HG02973 (cell line): ENCODE data around the gene EPAS1.
"Not testable (repeated sequence)": the region's sequence is repeated elsewhere in the genome, so short reads cannot be mapped to it uniquely, and the experiment has no call there.

Experiments
- ATAC-seq: cut with Tn5 transposase; IDR thresholded peaks from one replicate; pipeline ENCODE4 v1.9.1; 2021; ENCODE audit warnings: moderate library complexity; ENCODE audit not compliant: unreplicated experiment

The EPAS1 gene

DNA sequence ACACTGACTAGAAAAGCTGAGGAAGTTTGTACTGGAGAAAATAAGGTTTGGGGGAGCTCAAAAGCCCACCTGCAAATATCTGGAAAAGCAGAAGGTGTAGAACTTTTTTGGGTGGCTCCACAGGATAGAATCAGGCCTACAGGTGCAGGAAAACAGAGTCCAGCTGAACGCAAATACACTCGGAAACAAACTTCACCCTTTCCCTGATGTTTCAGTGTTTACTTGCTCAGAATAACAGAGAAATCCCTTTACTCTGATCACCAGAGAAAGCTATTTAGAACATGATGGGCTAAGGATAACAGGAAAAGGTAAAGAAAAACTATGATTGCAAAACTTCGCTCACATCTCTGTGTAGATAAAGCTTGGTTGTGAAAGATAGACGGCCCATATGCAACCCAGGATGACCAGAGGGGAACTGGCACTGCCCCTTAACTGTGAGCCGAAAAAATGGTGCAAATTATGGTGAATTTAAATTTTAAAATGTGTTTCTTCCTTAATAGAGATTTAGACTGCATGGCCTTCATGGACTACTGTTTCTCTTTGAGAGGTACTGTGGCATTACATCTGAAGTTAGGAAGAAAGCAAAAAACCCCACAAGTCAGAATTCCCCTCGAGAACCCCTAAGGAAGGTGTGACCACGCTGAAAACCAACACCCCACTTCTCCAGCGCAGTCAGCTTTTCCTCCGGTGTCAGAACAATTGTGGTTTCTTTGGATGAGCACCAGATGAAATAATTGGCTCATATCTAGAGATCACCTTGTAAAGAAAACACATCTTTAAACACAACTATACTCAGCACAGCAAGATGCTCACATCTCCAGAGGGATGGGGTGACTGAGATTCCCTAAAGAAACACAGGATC lies 97.7 kb downstream of the EPAS1 start:
- ATAC-seq: no peak

DNA sequence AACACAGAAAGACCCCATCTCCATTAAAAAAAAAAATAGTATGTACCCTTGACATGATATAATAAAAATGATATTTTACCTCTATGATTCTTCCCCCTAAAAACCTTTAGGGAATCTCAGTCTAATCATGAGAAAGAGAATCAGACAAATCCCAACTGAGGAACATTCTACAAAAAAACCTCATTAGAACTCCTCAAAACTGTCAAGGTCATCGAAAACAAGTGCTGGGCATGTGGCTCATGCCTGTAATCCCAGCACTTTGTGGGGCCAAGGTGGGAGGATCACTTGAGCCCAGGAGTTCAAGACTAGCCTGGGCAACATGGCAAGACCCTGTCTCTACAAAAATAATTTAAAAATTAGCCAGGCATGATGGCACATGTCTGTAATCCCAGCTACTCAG lies 98.5 kb downstream of the EPAS1 start:
- not testable (repeated sequence) for ATAC-seq

DNA sequence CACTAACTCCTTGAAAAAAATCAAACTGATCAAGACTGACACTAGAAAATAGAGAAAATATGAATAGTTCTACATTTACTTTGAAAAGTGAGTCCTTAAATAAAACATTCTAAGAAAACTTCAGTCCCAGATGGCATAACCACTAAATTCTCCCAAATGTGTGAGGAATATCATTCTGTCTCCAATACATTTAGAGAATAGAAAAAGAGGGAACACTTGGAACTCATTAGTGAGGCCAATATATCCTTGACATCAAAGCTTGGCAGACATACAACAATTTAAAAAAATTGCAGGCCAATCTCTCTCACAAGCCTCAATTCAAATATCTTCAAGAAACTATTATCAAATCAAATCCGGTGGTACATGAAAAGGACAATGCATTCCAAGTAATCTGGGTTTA lies 102.8 kb downstream of the EPAS1 start:
- ATAC-seq: no peak

DNA sequence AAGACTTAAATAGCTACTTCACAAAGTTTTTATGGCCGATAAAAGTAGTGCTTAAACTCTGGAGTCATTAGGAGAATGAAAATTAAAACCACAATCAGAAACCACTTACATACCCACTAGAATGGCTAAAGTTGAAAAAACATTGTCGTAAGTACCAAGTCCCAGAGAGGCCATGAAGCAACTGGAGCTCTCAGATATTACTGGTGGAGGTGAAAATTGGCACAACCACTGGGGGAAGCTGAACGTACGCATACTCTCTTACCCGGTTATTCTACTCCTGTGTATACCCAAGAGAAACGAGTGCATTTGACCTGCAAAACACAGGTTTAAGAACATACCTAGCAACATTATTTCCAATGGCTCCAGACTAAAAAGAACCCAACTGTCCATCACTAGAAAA lies 105.7 kb downstream of the EPAS1 start:
- no peak for ATAC-seq

DNA sequence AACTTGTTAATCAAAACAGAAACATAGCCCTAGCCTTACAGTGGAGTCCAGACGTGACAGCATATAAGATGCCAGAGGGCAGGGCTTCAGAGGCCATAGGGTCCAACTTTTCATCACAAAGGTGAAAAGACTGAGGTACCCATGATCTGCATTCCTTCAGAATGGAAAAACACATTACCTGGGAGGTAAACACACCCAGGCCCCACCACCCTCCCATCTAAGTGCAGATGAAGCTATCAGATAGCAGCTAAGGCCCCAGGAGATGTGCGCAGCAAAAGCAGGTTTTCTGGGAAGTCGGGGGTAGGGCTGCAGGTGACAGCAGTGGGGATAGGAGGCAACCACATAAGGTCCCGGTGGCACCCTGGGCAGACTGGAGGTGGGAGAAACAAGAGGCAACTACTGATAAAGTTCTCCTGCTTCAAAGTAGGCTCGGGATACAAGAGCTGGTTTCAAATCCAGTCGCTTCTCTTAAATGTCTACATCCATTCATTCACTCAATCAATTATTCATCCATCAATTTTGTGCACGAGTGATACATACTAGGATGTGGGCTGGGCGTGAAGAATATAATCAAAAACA lies 107.1 kb downstream of the EPAS1 start:
- no peak for ATAC-seq

DNA sequence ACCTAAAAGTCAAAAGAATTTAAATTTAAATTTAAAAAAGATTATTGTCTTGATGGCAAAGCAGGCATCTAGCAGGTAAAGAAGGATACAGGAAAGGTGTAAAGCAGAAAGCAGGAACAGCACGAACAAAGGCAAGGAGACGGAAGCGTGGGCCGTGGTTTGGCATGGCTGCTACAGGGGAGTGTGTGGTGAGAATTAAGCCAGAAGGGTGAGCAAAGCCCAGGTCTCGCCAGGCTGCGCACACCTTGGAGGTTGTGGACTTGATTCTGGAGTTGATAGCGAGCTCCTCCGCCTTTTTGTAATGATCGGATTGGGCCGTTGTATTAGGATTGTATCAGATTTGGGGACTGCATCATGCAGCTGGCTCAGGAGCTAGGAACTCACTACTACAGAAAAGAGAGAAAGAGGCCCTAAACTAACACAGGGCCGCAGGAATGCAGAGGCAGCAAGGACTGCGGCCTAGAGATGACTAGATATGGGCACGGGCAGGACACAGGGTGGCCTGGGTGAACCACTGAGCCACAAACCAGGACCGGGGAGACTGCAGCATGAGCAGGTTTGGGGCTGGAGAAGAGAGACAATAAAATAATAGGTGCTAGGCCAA lies 110.7 kb downstream of the EPAS1 start:
- ATAC-seq: no peak

DNA sequence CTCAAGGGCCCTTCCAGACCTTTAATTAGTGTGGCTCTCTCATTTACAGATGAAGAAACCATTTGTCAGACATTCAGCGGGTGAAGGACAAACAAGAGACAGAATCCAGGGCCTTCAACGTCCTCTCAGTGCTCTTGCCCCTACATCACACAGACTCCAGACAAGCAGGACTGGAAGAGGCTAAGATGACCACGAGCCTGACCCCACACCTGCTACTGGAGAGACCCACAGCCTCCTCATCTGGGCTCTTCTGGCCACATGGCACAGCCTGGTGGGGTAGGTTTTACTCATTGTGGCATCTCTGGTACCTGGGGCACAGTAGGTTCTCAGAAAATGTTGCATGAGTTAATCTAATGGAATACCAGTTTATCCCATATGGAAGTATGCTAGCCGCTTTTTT lies 112.5 kb downstream of the EPAS1 start:
- ATAC-seq: no peak

DNA sequence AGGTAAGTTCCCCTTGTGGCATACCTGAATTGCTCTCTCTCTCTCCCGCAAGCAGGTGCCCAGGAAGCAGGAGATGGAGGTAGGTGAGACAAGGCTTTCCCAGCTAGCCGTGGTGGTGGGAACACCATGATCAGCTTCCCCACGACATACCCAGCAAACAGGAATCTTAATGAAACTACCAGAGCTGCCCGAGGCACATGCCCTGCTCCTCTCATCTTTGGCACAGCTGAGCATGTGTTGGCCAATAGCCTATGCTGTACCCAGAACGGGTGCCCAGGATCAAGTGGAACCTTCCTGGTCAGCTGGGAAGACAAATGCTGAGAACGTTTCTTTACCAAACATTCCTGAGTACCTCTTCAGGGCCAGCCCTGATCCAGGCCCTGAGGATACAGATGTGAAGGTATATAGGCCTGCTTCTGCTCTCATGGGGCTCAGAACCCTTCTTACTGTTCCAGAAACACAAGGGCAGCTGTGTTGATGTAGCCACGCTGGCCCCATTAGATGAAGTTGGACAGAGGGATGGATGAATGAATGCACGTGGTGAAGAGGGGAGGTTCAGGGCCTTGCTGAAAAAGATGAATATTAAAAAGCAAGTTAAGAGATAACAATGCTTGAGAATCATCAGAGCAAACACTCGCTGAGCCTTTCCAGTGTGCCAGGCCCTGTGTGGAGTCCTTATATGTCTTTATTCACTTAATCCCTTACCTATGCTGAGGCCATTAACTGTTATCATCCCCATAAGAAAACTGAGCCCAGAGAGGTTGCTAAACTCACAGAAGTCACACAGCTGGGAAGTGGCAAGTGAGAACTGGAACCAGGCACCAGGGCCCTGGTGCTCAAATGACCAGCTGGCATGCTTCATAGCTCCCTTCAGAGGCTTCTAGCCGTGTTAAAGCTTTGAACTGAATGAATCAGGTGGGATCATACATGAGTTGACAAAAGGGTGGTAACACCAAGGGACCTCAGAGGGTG lies 113.4 kb downstream of the EPAS1 start:
- ATAC-seq: no peak

DNA sequence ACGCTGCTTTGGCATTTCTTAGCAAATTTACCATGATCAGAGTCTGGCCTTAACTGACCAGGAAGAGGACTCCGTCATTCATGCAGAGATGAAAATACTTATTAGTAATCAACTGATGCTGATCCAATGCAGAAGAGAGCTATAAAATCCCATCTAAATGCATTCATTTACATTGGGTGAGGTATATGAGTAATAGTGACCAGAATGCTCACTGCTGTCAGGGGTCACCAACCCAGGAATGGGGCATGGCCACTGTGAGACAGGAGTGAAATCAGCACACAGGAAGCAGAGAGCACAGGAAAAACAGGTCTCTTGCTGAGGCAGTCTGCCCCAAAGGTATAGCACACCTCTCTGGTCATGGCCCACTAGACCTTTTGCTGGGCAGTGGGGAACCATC lies 114.0 kb downstream of the EPAS1 start:
- no peak for ATAC-seq

DNA sequence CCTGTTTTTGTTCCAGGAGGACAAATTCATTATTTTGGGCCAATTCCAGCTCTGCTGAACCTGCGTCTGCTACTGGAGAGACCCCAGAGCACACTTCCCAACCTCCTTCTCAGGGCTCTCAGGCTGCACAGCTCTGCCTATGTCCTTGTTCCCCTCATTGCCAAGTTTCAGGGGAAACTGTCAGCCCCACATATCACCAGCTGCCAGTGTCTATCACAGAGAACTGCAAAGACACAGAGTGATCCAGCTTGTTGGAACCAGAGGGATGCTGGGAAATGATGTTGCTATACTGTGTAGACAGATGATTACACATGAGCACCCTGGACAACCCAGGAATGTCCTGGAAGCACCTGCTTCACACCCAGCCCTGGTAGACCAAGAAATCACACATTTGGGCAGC lies 114.8 kb downstream of the EPAS1 start:
- ATAC-seq: no peak

DNA sequence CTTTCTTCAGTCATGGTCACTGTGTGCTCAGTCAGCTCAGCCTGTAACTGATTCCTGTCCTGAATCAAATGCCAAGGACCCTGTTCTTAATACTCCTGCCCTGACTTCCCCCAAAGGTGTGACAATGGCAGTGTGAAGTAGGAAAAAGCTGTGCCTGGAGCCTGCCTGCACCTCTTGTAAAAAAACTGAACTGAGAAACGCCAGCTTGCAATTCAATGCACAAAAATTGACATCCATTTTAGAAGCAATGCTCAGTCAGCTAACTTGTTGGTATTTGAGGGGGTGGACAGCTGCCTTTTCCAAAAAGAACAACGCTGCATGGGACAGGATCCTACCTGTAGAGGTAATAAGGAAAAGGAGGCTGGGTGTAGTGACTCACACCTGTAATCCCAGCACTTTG lies 115.9 kb downstream of the EPAS1 start:
- ATAC-seq: no peak

DNA sequence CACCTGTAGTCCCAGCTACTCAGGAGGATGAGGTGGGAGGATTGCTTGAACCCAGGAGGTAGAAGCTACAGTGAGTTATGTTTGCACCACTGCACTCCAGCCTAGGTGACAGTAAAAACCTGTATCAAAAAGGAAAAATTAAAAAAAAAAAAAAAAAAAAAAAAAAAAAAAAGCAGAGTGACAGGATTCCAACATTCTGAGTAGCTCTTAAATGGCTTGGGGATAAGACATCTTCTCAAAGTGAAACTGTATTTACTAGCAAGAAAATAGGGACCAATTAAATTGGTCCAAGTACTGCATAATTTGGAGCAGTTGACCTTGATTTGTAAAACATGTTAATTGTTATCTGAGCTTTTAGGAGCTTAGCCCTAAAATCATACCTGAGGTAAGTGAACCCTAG lies 116.4 kb downstream of the EPAS1 start:
- no peak for ATAC-seq

DNA sequence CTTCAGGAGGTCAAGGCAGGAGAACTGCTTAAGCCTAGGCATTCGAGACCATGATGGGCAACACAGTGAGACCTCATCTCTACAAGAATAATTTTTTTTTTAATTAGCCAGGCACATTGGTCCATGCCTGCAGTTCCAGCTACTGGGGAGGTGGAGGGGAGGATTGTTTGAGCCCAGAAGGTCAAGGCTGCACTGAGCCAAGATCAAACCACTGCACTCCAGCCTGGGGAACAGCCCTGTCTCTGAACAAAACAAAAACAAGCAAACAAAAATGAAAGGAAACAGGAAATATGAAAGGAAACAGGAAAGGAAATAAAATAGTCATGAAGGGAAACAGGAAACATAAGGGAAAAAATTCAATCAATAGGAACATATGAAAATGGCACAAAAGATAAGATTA lies 117.5 kb downstream of the EPAS1 start:
- no peak for ATAC-seq

DNA sequence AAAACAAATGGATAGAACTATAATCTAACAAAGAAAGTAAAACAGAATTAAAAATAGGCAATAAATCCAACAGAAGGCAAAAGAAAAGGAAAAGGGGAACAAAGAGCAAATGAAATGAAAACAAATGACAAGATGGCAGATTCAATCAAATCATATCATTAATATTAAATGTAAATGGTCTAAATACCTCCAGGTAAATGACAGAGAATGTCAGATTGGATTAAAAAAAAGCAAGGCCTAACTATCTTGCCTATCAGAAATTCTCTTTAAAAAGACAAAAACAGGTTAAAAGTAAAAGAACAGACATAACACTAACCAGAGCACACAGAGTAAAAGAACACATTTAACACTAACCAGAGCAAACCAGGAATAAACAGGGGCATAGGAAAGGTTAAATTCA lies 119.1 kb downstream of the EPAS1 start:
- ATAC-seq: no peak

DNA sequence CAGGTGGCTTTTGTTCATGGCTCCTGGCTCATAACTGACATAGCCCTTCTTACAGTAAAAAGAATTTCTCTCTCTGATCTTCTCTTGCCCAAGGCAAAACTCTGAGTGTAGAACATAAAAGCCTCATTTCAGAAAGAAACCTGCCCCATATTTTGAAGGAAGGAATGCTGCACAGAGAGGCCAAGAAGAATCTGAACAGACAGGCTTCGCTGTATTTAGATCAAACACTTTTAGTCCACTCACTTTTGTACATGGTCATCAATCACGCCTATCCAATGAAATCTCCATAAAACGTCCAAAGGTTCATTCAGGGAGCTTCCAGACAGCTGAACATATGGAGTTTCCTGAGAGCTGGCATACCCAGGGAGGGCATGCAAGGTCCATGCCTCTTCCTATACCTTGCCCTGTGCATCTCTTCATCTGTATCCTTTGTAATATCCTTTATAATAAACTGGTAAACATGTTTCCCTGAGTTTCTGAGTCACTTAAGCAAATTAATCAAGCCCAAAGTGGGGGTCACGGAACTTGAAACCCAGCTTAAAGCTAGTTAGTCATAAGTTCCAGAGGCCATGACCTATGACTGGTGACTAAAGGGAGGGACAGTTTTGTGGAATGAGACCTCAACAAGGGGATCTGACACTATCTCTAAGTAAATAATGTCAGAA lies 119.7 kb downstream of the EPAS1 start:
- no peak for ATAC-seq

DNA sequence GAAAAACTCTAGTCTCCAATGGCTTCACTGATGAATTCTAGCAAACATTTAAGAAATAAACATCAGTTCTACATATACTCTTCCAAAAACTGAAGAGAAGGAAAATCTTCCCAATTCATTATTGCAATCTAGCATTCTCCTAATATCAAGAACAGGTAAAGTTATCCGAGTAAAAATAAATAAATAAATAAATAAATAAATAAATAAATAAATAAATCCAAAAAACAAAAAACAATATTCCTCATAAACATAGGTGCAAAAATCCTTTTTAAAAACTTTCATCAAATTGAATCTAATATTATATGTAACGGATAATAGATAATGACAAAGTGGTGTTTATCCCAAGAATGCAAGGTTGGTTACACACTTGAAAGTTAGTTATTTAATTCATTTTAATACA lies 123.7 kb downstream of the EPAS1 start:
- ATAC-seq: no peak

DNA sequence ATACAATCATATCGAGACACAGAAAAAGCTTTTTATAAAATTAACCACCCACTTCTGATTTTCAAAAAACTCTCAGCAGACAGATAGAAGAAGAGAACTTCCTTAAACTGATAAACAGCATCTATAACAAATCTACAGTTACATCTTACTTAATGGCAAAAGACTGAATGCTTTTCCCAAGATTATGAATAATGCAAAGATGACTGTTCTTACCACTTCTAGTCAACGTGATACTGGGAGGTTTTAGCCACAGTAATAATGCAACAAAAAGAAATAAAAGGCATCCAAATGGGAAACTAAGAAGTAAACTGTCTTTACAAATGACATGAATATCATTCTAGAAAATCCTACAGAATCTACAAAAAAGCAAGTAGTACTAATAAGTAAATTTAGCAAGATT lies 124.2 kb downstream of the EPAS1 start:
- ATAC-seq: no peak

DNA sequence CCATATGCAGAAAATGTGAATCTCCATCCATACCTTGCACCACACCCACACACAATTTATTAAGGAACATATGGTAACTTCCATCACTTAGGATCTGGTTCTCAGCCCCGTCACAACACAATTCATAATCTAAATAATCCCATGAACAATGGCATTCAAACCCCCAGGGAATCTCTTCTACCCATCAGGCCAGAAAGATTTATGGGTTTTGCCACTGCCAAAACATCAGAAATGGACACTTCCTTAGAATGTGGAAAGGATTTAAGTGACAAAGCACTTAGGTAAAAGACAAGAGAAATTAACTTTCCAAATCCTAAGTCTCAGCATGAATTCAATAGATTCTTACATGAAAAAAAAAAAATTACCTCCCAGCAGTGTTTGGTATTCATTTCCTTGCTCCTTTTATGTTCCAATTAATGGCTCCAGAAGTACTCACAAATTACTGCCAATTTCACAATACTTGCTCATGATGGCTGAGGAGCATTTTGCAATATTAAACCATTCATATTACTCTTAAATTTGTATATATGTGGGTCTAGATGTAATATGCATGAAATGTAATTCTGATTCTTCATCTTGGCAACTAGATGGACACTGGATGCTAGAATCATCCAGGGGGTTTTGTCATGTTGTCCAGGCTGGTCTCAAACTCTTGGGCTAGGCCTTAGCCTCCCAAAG lies 125.6 kb downstream of the EPAS1 start:
- ATAC-seq: no peak

DNA sequence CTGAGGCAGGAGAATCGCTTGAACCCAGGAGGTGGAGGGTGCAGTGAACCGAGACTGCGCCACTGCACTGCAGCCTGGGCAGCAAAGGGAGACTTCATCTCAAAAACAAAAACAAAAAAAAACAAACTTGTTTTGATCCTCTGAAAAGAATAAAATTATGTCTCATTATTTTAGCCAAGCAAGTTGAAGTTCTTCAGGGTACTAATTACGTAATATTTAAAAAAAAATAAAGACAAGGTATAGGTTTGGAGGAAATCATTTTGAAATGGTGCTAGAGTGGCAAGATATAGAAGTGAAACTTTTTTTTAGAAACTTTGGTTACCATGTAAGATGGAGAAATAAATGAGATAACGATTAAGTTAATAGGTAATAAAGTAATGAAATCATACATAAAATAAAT lies 127.7 kb downstream of the EPAS1 start:
- ATAC-seq: no peak

DNA sequence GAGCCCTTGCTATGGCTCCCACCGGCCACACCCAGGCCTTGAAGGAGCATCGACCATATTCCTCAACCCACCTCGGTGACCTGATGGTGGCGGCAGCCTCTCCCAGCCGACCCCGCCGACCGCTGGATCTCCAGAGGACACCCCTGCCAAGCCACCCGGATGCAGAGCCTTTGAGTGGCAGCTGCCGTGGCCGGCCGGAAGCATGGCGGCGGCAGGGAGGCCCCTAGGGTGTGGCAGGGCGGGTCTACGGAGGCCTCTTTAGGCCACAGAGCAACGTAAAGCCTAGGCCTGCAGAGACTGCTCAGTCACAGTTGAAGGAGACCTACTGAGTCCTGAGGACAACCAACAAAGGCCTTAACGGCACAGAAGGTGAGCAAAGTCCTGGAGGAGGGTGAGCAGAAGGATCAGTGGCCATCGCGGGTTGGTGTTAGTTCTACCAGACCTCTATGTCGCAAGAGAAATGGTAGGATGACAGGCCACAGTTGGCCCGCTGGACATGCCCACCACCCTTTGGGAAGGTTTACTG lies 131.8 kb downstream of the EPAS1 start:
- no peak for ATAC-seq
